GM10266 (cell line): ENCODE measurements around the gene AGBL3.

Source experiments
- DNase-seq: peaks from one replicate; pipeline ENCODE4 v3.0.0; 2012; ENCODE audit errors: extremely low spot score
- TF ChIP-seq, protein P1 (sequence below): IDR thresholded peaks from 2 replicates; pipeline ENCODE4 v1.5.1; 2012; ENCODE audit warnings: mild to moderate bottlenecking, low read depth; ENCODE audit not compliant: control insufficient read depth, insufficient read depth; ENCODE audit errors: missing control alignments

AGBL3 gene

DNA sequence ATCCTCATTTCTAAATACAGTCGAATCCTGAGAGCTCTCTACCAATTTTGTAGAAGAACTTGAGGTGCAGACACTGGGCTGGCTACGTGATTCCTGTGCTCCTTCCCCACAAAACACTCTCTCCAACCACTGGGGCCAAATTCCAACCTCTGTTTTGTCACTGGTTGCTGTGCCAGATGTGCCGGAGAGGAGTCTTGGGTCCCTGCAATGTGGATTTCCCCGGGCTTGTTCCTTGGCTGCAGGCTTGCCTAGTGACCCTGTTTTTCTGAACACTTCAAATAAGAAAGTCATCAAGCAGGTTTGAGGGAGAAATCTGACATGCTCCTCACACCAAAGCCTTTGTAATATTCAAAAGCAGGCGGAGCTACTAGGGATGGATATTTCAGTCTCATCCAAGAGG is 44.4 kb upstream of the AGBL3 start:
- TF ChIP-seq, protein P1, sequence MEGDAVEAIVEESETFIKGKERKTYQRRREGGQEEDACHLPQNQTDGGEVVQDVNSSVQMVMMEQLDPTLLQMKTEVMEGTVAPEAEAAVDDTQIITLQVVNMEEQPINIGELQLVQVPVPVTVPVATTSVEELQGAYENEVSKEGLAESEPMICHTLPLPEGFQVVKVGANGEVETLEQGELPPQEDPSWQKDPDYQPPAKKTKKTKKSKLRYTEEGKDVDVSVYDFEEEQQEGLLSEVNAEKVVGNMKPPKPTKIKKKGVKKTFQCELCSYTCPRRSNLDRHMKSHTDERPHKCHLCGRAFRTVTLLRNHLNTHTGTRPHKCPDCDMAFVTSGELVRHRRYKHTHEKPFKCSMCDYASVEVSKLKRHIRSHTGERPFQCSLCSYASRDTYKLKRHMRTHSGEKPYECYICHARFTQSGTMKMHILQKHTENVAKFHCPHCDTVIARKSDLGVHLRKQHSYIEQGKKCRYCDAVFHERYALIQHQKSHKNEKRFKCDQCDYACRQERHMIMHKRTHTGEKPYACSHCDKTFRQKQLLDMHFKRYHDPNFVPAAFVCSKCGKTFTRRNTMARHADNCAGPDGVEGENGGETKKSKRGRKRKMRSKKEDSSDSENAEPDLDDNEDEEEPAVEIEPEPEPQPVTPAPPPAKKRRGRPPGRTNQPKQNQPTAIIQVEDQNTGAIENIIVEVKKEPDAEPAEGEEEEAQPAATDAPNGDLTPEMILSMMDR = no peak
- no peak for DNase-seq

- TF ChIP-seq, protein P1 = no peak
- no peak for DNase-seq
Observed at GRCh38 chr7:134942690-134943466, 43.4 kb upstream of the AGBL3 start.

- peak; percentile 60 for DNase-seq
- TF ChIP-seq, protein P1 = peak; percentile 42
Observed at GRCh38 chr7:134943785-134944400, 42.4 kb upstream of the AGBL3 start.

DNA sequence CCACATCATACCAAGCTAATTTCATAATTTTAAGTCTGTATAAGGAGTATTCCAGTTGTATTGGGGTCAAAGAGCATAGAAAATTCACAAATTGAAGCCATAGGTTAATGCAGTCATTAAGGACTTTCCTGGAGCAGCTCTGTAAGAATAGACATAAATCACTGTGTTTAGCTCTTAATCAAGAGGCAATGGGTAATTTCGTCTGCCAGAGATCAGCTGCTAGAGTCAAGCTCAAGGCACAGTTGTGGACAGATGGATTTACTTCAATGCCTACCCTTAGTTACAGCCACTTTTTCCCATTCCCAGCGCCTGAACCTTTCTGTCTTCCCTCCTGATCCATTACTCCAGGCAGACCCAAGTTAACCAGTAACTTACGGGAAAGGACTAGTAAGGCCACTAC is 40.6 kb upstream of the AGBL3 start:
- TF ChIP-seq, protein P1 = no peak
- no peak for DNase-seq

GRCh38 chr7:134946260-134946659 is 40.0 kb upstream of the AGBL3 start:
- no peak for DNase-seq
- TF ChIP-seq, protein P1 = no peak

DNA sequence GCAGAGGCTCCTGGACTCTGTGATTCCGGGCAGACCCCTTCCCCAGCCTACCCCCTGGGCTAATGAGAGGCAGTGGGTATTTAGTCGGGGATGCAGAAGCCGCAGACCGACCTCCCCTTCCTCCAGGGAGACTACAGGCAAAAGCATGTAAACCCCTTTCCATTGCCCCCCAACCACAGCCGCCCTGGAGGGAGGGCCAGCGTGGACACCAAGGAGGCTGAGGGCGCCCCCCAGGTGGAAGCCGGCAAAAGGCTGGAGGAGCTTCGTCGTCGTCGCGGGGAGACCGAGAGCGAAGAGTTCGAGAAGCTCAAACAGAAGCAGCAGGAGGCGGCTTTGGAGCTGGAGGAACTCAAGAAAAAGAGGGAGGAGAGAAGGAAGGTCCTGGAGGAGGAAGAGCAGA is 39.0 kb upstream of the AGBL3 start:
- no peak for DNase-seq
- TF ChIP-seq, protein P1 = no peak

GRCh38 chr7:134947831-134948230 is 38.5 kb upstream of the AGBL3 start:
- no peak for DNase-seq
- TF ChIP-seq, protein P1 = no peak
